ENCODE results near the gene MMP27. TPM values are rescaled to one million over a fixed set of nuclear protein-coding genes. Genes with fewer than 3 reads are reported as not detected.

Gene MMP27
- total RNA-seq, 1 donor: not detected

- no peak for DNase-seq (ENCODE audit: low read depth)
- TF ChIP-seq CTCF (IDR thresholded peaks at IDR 0.05; ENCODE audit: insufficient read depth, low read depth, low read length): no peak
- H3K4me3 ChIP-seq (ENCODE audit: low read depth, low read length): no peak overlapping the region
Measured at GRCh38 chr11:102704841-102705240, 728 bp downstream of the MMP27 start.

- DNase-seq (ENCODE audit: low read depth): no peak
- no peak for TF ChIP-seq CTCF (IDR thresholded peaks at IDR 0.05; ENCODE audit: insufficient read depth, low read depth, low read length)
- H3K4me3 ChIP-seq (ENCODE audit: low read depth, low read length): no peak overlapping the region
Measured at GRCh38 chr11:102703826-102704493, 1.6 kb downstream of the MMP27 start.

GRCh38 chr11:102695201-102695600 lies 10.4 kb downstream of the MMP27 start:
- TF ChIP-seq CTCF (IDR thresholded peaks at IDR 0.05; ENCODE audit: insufficient read depth, low read depth, low read length): no peak
- DNase-seq (ENCODE audit: low read depth): no peak

GRCh38 chr11:102685754-102686153 lies 19.8 kb downstream of the MMP27 start:
- DNase-seq (ENCODE audit: low read depth): no peak
- no peak overlapping the region for H3K4me3 ChIP-seq (ENCODE audit: low read depth, low read length)
- no peak for TF ChIP-seq CTCF (IDR thresholded peaks at IDR 0.05; ENCODE audit: insufficient read depth, low read depth, low read length)

More at GRCh38 chr11:102695201-102695600, 10.4 kb downstream of the MMP27 start:
- no peak overlapping the region for H3K4me3 ChIP-seq (ENCODE audit: low read depth, low read length)

- peak; percentile 47 for DNase-seq (ENCODE audit: low read depth)
- H3K4me3 ChIP-seq (ENCODE audit: low read depth, low read length): no peak overlapping the region
- no peak for TF ChIP-seq CTCF (IDR thresholded peaks at IDR 0.05; ENCODE audit: insufficient read depth, low read depth, low read length)
Measured at GRCh38 chr11:102685338-102685737, 20.2 kb downstream of the MMP27 start.

GRCh38 chr11:102683277-102683676 lies 22.3 kb downstream of the MMP27 start:
- no peak for DNase-seq (ENCODE audit: low read depth)
- no peak for TF ChIP-seq CTCF (IDR thresholded peaks at IDR 0.05; ENCODE audit: insufficient read depth, low read depth, low read length)
- no peak overlapping the region for H3K4me3 ChIP-seq (ENCODE audit: low read depth, low read length)

- no peak for TF ChIP-seq CTCF (IDR thresholded peaks at IDR 0.05; ENCODE audit: insufficient read depth, low read depth, low read length)
- no peak overlapping the region for H3K4me3 ChIP-seq (ENCODE audit: low read depth, low read length)
- DNase-seq (ENCODE audit: low read depth): peak; percentile 82
Measured at GRCh38 chr11:102680945-102681344, 24.6 kb downstream of the MMP27 start.
